HEK293T (cell line): Measurements from ENCODE around the gene BET1L.

Experiments used
- BHLHE40 ChIP-seq: fragments of 450-650 bp; IDR thresholded peaks from 2 replicates; pipeline ENCODE4 v1.6.1; 2016; ENCODE audit warnings: mild to moderate bottlenecking, moderate library complexity, borderline replicate concordance
- FOXK2 ChIP-seq: fragments of 450-650 bp; IDR thresholded peaks from 2 replicates; pipeline ENCODE4 v1.6.1; 2016; ENCODE audit warnings: mild to moderate bottlenecking
- SP1 ChIP-seq: fragments of 450-650 bp; IDR thresholded peaks from 2 replicates; pipeline ENCODE4 v1.6.1; 2017
- TARDBP ChIP-seq: fragments of 450-650 bp; IDR thresholded peaks from 2 replicates; pipeline ENCODE4 v1.6.1; 2016

- TF ChIP-seq BHLHE40, result no peak
- no peak for TF ChIP-seq TARDBP
- TF ChIP-seq FOXK2, result no peak
- no peak for TF ChIP-seq SP1
Observed at GRCh38 chr11:249062-249461, 41.9 kb upstream of the BET1L start.
